ENCODE data around the gene SRGAP2C.
"Not testable (repeated sequence)": the region's sequence is repeated elsewhere in the genome, so short reads cannot be mapped to it uniquely, and the experiment has no call there.

GRCh38 chr1:121234090-121234759 lies 49.5 kb downstream of the SRGAP2C start:
- TF ChIP-seq CTCF (IDR thresholded peaks at IDR 0.05); CHD2 (IDR thresholded peaks at IDR 0.05; ENCODE audit: low read length, partially characterized antibody); FOSL2 (IDR thresholded peaks at IDR 0.05); FOSL2 (CRISPR knock-in tag; IDR thresholded peaks at IDR 0.05); SREBF2 (IDR thresholded peaks at IDR 0.05): not testable (repeated sequence)
